ENCODE measurements around the gene PLEK.
"Not testable (repeated sequence)": the region's sequence is repeated elsewhere in the genome, so short reads cannot be mapped to it uniquely, and the experiment has no call there.

The PLEK gene

GRCh38 chr2:68365087-68365486 lies at the start of gene PLEK:
PLEK (plus strand) TSS chr2:68365282; CDS start chr2:68365352, 70 bp downstream.
- no peak for DNase-seq (ENCODE audit: low spot score)

- DNase-seq (ENCODE audit: low spot score) = no peak
Observed at GRCh38 chr2:68316111-68316510, 49.0 kb upstream of the PLEK start.

- no peak for DNase-seq (ENCODE audit: low spot score)
Observed at GRCh38 chr2:68317971-68318913, 46.8 kb upstream of the PLEK start.

GRCh38 chr2:68318914-68319397 lies 46.1 kb upstream of the PLEK start:
- no peak for DNase-seq (ENCODE audit: low spot score)

GRCh38 chr2:68319398-68320117 lies 45.5 kb upstream of the PLEK start, which contains the start of gene CNRIP1:
CNRIP1 (minus strand) TSS chr2:68319949; CDS start chr2:68319400, 549 bp downstream.
- DNase-seq (ENCODE audit: low spot score) = no peak

- no peak for DNase-seq (ENCODE audit: low spot score)
Observed at GRCh38 chr2:68320118-68320641, 44.9 kb upstream of the PLEK start.

- DNase-seq (ENCODE audit: low spot score) = no peak
Observed at GRCh38 chr2:68325056-68325455, 40.0 kb upstream of the PLEK start.

GRCh38 chr2:68328901-68329300 lies 36.2 kb upstream of the PLEK start:
- no peak for DNase-seq (ENCODE audit: low spot score)

- DNase-seq (ENCODE audit: low spot score) = no peak
Observed at GRCh38 chr2:68330691-68331090, 34.4 kb upstream of the PLEK start.

GRCh38 chr2:68333009-68333408 lies 32.1 kb upstream of the PLEK start:
- no peak for DNase-seq (ENCODE audit: low spot score)

GRCh38 chr2:68333931-68334330 lies 31.2 kb upstream of the PLEK start:
- DNase-seq (ENCODE audit: low spot score) = no peak

GRCh38 chr2:68336192-68336591 lies 28.9 kb upstream of the PLEK start:
- no peak for DNase-seq (ENCODE audit: low spot score)

- DNase-seq (ENCODE audit: low spot score) = no peak
Observed at GRCh38 chr2:68340226-68341061, 24.6 kb upstream of the PLEK start.

GRCh38 chr2:68341062-68341329 lies 24.1 kb upstream of the PLEK start:
- DNase-seq (ENCODE audit: low spot score) = no peak

- no peak for DNase-seq (ENCODE audit: low spot score)
Observed at GRCh38 chr2:68341583-68341982, 23.5 kb upstream of the PLEK start.

- DNase-seq (ENCODE audit: low spot score) = no peak
Observed at GRCh38 chr2:68342470-68342869, 22.6 kb upstream of the PLEK start.

- no peak for DNase-seq (ENCODE audit: low spot score)
Observed at GRCh38 chr2:68344031-68344430, 21.1 kb upstream of the PLEK start.

- no peak for DNase-seq (ENCODE audit: low spot score)
Observed at GRCh38 chr2:68345129-68345875, 19.8 kb upstream of the PLEK start.

- not testable (repeated sequence) for DNase-seq (ENCODE audit: low spot score)
Observed at GRCh38 chr2:68349091-68349490, 16.0 kb upstream of the PLEK start.

- no peak for DNase-seq (ENCODE audit: low spot score)
Observed at GRCh38 chr2:68351997-68352396, 13.1 kb upstream of the PLEK start.

All from HuH-7 (cell line).